ENCODE results near the gene TBC1D24.
A peak's percentile ranks its signal among the peaks of the same experiment; 100 is the strongest.
"Not testable (repeated sequence)": the region's sequence is repeated elsewhere in the genome, so short reads cannot be mapped to it uniquely, and the experiment has no call there.

Gene TBC1D24

DNA sequence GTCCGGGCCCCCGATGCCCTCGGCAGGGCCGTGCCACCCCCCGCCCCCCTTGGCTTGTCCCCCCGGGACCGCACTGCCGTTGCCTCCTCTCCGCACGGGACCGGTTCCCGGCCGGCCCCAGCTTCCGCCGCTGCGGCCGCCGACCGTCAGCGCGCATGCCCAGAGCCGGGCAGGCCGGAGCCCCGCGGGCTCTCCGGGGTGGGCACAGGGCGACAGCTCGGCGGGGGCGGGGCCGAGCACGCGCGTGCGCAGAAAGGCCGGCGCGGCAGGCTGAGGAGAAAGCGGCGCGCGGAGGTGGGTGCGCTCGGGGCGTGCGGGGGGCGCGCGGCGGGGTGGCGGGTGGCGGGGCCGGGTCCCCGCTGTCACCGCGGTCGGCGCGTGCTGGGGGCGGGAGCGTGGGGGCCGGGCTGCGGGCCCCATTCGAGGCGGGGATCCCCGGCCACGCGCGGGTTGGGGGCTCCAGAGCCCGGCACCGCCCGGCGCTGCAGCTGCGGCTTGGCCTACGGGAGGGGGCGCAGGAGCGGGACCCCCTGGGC, at the start of gene TBC1D24:
Gene TBC1D24 (plus strand): TSS at position 251 of the 536 bp plus-strand sequence. CDS start 21,022 bp downstream, outside the sequence.
- intact Hi-C loops (cut with DNase I) = loop anchor here (10.0 kb wide), 1 partner anchor 50 kb away; the partner anchor contains the start of gene CCNF
- peak; percentile 46 to 94 (median 88) for DNase-seq

GRCh38 chr16:2425825-2426430, 49.0 kb upstream of the TBC1D24 start:
- no peak for DNase-seq
- intact Hi-C loops (cut with DNase I) = loop anchor here (5.0 to 10.0 kb wide), 3 partner anchors 49 to 84 kb away; partner anchors contain the start of genes ABCA3, NTN3 and TBC1D24

- DNase-seq = no peak
- intact Hi-C loops (cut with DNase I) = loop anchor here (5.0 to 10.0 kb wide), 3 partner anchors 48 to 85 kb away; partner anchors contain the start of genes ABCA3, NTN3 and TBC1D24
Observed at GRCh38 chr16:2426941-2427361, 48.0 kb upstream of the TBC1D24 start.

DNA sequence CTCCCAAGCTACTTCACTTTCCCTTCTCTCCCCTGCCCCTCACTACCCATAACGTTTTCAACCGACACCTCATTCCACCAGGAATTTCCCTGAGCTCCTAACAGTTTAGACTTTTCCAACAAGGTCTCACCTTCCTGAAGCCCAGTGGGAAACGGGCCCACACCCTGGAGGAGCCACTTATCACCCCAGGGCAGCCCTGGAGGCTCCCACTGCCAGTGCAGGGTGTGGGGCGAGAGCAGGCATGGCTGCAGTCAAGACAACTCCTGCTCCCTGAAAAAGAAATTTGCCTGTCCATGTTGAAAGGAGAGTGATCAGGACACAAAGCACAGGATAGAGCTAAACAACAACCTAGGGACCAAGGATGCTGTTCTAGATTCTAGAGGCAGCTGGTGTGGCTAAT, 47.4 kb upstream of the TBC1D24 start:
- no peak for DNase-seq
- intact Hi-C loops (cut with DNase I) = loop anchor here (5.0 to 10.0 kb wide), 3 partner anchors 47 to 85 kb away; partner anchors contain the start of genes ABCA3, NTN3 and TBC1D24

DNA sequence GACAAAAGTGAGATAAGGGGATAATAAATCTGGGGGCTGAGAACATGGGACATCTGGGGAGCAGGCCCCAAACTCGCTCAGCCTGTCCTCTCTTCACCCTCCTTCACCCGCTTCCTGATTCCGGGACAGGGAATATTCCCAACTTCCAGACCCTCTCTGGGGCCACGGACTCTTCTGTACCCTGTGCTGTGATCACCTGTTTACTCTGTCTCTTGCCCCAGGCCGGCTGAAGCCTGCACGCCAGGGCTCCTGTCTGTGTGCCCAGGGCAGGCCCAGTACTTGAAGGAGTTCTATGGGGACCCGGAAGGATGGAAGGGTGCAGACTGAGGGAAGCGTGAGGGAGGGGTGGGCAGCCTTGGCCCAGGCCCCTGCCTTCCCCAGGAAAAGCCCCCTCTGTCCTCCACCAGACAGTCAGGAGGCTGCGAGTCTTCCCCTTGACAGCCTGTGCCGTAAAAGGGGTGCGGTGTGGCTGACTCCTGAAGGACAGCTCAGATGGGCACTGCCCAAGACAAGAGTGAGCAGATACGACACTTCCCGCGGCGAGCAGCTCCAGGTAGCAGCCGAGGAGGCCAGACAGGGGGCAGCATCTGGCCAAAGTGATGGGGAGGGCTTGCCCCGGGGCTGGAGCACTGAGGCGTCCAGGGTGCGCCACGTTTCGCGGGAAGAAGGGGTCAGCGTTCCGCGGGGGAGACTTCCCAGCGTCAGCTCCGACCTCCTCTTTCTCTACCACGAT, 46.7 kb upstream of the TBC1D24 start:
- DNase-seq = peak in 25 of 42 donors; percentile 5 to 61 (median 28)
- intact Hi-C loops (cut with DNase I) = loop anchor here (5.0 to 10.0 kb wide), 3 partner anchors 47 to 86 kb away; partner anchors contain the start of genes ABCA3, NTN3 and TBC1D24

DNA sequence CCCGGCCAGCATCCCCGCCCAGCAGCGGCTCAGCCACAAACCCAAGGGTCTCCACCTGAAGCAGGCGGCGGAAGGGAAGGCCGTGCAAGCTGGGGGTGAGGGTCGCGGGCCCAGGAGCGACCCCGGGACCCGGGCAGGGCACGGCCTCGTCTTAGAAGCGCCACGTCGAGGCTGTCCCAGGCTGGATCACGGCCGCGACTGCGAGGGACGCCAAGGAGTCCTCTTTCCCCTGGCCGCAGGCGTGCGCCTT, 46.2 kb upstream of the TBC1D24 start:
- DNase-seq = no peak
- intact Hi-C loops (cut with DNase I) = loop anchor here (5.0 to 10.0 kb wide), 3 partner anchors 46 to 86 kb away; partner anchors contain the start of genes ABCA3, NTN3 and TBC1D24

- intact Hi-C loops (cut with DNase I) = loop anchor here (5.0 to 10.0 kb wide), 3 partner anchors 46 to 87 kb away; partner anchors contain the start of genes ABCA3, NTN3 and TBC1D24
- DNase-seq = peak; percentile 94 to 99 (median 98)
Observed at GRCh38 chr16:2429034-2429770, 45.7 kb upstream of the TBC1D24 start, which contains the start of gene CCNF. Gene CCNF (plus strand): TSS chr16:2429447. CDS start chr16:2429482, 35 bp downstream.

DNA sequence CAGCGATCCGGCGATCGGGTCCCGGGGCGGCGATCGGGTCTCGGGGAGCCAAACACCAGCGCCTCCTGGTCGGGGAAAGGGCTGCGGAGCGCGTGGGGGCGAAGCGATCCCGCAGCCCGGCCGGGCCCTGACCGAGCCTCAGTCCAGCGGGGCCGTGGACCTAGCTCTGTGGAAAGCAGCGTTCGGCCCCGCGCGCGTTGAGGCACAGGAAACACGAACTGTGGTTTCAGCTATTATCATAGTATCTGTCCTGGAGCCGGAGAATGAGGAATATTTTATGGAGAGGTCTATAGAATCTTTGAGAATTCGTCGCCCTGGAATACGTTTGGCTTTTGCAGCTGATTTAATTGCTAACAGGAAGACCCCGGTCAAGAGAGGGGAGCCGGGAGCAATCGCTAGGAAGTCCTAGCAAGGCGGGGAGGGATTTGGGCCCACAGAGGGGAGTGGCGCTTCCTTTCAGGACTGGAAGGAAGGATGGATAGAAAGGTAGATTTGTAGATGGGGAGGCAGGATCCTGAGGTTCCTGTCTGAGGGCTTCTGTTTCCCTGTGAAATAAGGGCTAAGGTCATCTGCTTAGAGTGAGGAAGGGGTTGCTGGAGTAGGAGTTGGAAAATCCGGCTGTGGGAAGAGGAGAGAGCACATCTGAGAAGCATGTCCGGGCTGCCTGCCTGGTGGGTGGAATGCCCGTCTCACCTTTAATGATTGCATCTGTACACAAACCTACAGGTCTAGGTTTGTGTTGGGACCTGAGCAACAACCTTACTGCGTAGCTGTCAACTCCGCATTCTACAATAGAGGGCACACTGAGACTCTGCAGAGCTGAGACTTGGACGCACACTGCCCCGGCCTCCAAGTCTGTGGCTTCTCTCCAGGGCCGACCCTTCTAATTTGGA, 44.9 kb upstream of the TBC1D24 start:
- DNase-seq = peak in 26 of 42 donors; percentile 8 to 53 (median 28)
- intact Hi-C loops (cut with DNase I) = loop anchor here (5.0 to 10.0 kb wide), 3 partner anchors 45 to 88 kb away; partner anchors contain the start of genes ABCA3, NTN3 and TBC1D24

DNA sequence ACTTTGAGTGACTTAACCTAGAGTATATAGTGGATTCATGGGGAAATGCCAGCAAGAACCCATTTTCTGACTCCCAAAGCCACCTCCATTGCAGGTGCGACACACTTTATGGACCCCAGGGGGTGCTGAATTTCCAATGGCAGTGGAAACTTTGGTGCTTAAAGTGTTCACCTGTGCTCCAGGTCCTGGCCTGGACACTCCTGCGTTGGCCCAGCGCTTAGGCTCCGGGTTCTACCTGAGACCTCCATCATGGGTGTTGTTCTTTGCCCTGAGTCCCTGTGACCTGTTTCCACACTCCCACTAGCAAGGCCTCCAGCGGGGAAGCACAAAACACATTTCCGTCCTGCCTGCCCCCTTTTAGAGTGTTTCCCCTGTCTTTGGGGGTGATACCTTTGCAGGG, 42.6 kb upstream of the TBC1D24 start:
- intact Hi-C loops (cut with DNase I) = no loop called here
- DNase-seq = no peak

DNA sequence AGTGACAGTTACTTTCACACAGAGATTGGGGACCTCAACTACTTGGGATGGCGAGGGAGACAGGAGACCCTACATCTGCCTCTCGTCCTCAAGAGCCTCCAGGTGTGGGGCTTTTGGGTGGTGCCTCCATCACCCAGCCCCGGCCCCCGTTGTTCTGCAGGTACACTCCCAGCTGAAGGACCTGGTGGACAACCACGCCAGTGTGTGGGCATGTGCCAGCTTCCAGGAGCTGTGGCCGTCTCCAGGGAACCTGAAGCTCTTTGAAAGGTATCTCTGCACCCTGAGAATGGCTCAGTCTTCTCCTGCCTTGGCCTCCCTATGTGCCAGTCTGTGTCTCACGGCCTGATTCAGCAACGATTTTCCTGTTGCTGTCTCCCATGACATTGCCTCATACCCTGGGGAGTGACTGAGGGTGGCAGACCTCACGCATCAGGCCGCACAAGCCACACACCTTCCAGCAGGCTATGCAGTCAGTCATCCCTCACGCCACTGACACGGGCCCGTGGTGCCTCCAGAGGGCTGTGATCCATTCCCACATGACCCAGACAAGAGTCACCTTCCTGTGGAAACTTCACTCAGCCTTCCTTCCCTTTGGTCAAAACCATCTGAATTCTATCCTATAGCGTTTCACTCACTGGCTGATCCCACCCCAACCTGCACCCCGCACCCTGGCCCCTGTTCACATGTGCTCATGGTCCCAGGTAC, 42.0 kb upstream of the TBC1D24 start:
- no peak for DNase-seq
- intact Hi-C loops (cut with DNase I) = no loop called here

- intact Hi-C loops (cut with DNase I) = not testable (repeated sequence)
Observed at GRCh38 chr16:2435236-2435635, 39.7 kb upstream of the TBC1D24 start.

DNA sequence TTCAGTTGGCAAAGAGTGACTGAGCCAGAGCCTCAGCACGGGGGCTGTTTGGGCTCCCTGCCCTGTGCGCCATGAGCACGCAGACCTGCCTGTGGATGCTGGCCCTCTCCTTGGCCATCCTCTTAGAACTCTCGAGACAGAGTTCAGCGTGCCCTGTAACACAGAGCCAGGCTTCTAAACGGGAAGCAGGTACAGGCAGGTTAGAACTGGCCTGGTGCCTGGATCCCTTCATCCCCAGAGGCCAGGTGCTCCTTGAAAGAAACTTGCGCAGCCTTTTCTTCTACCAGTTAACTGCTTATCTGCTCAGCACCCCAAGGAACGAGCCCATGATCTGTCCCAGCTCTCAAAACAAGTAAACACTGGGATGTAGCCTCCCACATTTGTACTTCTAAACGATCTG, 38.8 kb upstream of the TBC1D24 start:
- DNase-seq = no peak
- intact Hi-C loops (cut with DNase I) = no loop called here

More at GRCh38 chr16:2435236-2435635, 39.7 kb upstream of the TBC1D24 start:
- DNase-seq = not testable (repeated sequence)

GRCh38 chr16:2437032-2437790, 37.7 kb upstream of the TBC1D24 start:
- intact Hi-C loops (cut with DNase I) = no loop called here
- no peak for DNase-seq

GRCh38 chr16:2438121-2438520, 36.8 kb upstream of the TBC1D24 start:
- DNase-seq = no peak
- intact Hi-C loops (cut with DNase I) = no loop called here

DNA sequence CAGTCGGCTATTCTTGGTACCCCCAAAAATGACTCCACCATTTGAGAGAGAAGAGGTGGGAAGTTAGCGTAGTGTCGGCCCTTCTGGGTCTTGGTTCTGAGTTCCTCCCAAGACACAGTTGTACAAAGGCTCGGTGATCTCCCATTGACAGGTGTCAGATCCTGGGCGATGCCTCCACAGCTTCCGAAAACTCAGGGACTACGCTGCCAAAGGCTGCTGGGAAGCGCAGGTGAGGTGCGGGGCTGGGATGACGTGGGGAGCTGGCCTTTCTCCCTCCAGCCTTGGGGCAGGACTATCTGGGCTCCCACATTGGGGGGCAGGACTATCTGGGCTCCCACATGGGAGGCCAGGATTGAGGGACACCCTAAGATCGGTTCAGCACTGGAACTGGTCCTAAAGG, 35.3 kb upstream of the TBC1D24 start:
- DNase-seq = no peak
- intact Hi-C loops (cut with DNase I) = no loop called here

DNA sequence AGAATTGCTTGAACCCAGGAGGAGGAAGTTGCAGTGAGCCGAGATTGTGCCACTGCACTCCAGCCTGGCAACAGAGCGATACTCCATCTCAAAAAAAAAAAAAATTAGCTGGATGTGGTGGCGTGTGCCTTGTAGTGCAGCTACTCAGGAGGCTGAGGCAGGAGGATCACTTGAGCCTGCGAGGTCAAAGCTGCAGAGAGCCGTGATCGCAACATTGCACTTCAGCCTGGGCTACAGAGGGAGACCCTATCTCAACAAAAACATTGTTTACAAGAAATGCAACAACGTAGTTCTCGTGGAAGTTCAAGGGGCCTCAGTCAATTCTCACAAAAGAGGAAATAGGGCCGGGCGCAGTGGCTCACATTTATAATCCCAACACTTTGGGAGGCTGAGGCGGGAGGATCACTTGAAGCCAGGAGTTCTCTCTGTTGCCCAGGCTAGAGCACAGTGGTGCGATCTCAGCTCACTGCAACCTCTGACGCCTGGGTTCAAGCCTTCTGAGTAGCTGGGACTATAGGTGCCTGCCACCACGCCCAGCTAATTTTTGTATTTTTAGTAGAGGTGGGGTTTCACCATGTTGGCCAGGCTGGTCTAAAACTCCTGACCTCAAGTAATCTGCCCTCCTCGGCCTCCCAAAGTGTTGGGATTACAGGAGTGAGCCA, 33.7 kb upstream of the TBC1D24 start:
- intact Hi-C loops (cut with DNase I); DNase-seq: not testable (repeated sequence)

All from head of caudate nucleus (tissue), 42 donors.